Measurements from ENCODE around the gene KCNK1. TPM values are rescaled to one million over a fixed set of nuclear protein-coding genes. Genes with fewer than 3 reads are reported as not detected.
"Not testable (repeated sequence)": the region's sequence is repeated elsewhere in the genome, so short reads cannot be mapped to it uniquely, and the experiment has no call there.

Gene KCNK1
- total RNA-seq, 1 experiment from 2014 or later: 60.6 TPM

GRCh38 chr1:233610628-233611027 is 3.3 kb upstream of the KCNK1 start:
- BruUV-seq (replicated peaks): no TSS peak
- peaks cover 7% of the 10 kb centered on the region for H3K4me1 ChIP-seq (replicated peaks; ENCODE audit: insufficient read depth)
- H3K9me3 ChIP-seq (ENCODE audit: insufficient read depth, low read depth): no peaks in the 10 kb centered on the region
- ChIA-PET POLR2A (ENCODE audit: unreplicated experiment) (no interaction called here), CTCF (no interaction called here)
- H3F3A ChIP-seq (ENCODE audit: insufficient read depth, low read depth): peaks cover 23% of the 10 kb centered on the region; the same call in 1 of the 2 replicates
- DNase-seq: no peak
- intact Hi-C loops (cut with micrococcal nuclease; ENCODE audit: unreplicated experiment): loop anchor here (10.0 kb wide), 1 partner anchor 454 kb away; no protein-coding TSS in a partner anchor
- no peak overlapping the region for H3K4me3 ChIP-seq
- no peak overlapping the region for H3K4me2 ChIP-seq
- no peaks in the 10 kb centered on the region for H4K20me1 ChIP-seq (ENCODE audit: insufficient read depth)
- no peaks in the 10 kb centered on the region for H3K36me3 ChIP-seq (ENCODE audit: low read depth)
- peaks cover 14% of the 10 kb centered on the region for H3K79me2 ChIP-seq (ENCODE audit: low read depth)
- TF ChIP-seq CTCF (conservative IDR thresholded peaks at IDR 0.05): no peak
- TF ChIP-seq EZH2 (IDR thresholded peaks at IDR 0.05; ENCODE audit: low read depth): no peak
- no peak overlapping the region for H3K27ac ChIP-seq
- H3K9me2 ChIP-seq (ENCODE audit: insufficient read depth): no peaks in the 10 kb centered on the region
- no peak overlapping the region for H2AFZ ChIP-seq
- no peaks in the 10 kb centered on the region for H3K27me3 ChIP-seq (ENCODE audit: insufficient read depth, low read depth)

GRCh38 chr1:233611363-233611762 is 2.5 kb upstream of the KCNK1 start:
- H3K27ac ChIP-seq; H3K27me3 ChIP-seq (ENCODE audit: insufficient read depth, low read depth); H3K4me2 ChIP-seq; H3K9me3 ChIP-seq (ENCODE audit: insufficient read depth, low read depth); POLR2A ChIA-PET (ENCODE audit: unreplicated experiment); DNase-seq; H3K36me3 ChIP-seq (ENCODE audit: low read depth); H3K9me2 ChIP-seq (ENCODE audit: insufficient read depth); H4K20me1 ChIP-seq (ENCODE audit: insufficient read depth); H3K4me3 ChIP-seq; CTCF ChIA-PET; H2AFZ ChIP-seq; BruUV-seq (replicated peaks): not testable (repeated sequence)
- peaks cover 29% of the 10 kb centered on the region; the same call in 1 of the 2 replicates for H3F3A ChIP-seq (ENCODE audit: insufficient read depth, low read depth)
- peaks cover 10% of the 10 kb centered on the region for H3K4me1 ChIP-seq (replicated peaks; ENCODE audit: insufficient read depth)
- intact Hi-C loops (cut with micrococcal nuclease; ENCODE audit: unreplicated experiment): loop anchor here (10.0 kb wide), 1 partner anchor 453 kb away; no protein-coding TSS in a partner anchor
- peaks cover 22% of the 10 kb centered on the region for H3K79me2 ChIP-seq (ENCODE audit: low read depth)

- intact Hi-C loops (cut with micrococcal nuclease; ENCODE audit: unreplicated experiment): loop anchor here (2.0 to 10.0 kb wide), 4 partner anchors 55 to 451 kb away; no protein-coding TSS in a partner anchor
- Histone ChIP-seq H3K4me1 (replicated peaks; ENCODE audit: insufficient read depth) (peaks cover 25% of the 10 kb centered on the region), H3K4me3 (peak overlapping the region; percentile 62), H3K4me2 (peak overlapping the region; percentile 87), H3K79me2 (ENCODE audit: low read depth) (peaks cover 51% of the 10 kb centered on the region), H3K27ac (peak overlapping the region; percentile 88), H3K9me3 (ENCODE audit: insufficient read depth, low read depth) (no peaks in the 10 kb centered on the region), H2AFZ (peak overlapping the region; percentile 81), H3K36me3 (ENCODE audit: low read depth) (peaks cover 23% of the 10 kb centered on the region), H4K20me1 (ENCODE audit: insufficient read depth) (no peaks in the 10 kb centered on the region), H3K9me2 (ENCODE audit: insufficient read depth) (no peaks in the 10 kb centered on the region), H3K27me3 (ENCODE audit: insufficient read depth, low read depth) (no peaks in the 10 kb centered on the region), H3F3A (ENCODE audit: insufficient read depth, low read depth) (peaks cover 35% of the 10 kb centered on the region; the same call in 1 of the 2 replicates)
- POLR2A ChIA-PET (ENCODE audit: unreplicated experiment): interaction anchor here (0.5 to 0.7 kb wide), 4 partner anchors 13 to 600 kb away, joined by 3 to 4 read pairs (median 4); no protein-coding TSS in a partner anchor
- CTCF ChIA-PET: interaction anchor here (0.5 to 0.6 kb wide), 2 partner anchors 174 to 695 kb away, joined by 4 to 5 read pairs; no protein-coding TSS in a partner anchor
- no TSS peak for BruUV-seq (replicated peaks)
- TF ChIP-seq EZH2 (IDR thresholded peaks at IDR 0.05; ENCODE audit: low read depth): no peak
- no peak for TF ChIP-seq CTCF (conservative IDR thresholded peaks at IDR 0.05)
- peak; percentile 59 to 61 for DNase-seq
Measured at GRCh38 chr1:233614173-233614742, 352 bp downstream of the KCNK1 start.
